GM13977 (cell line): ENCODE data around the gene OR8G1.

ENCODE experiments used
- DNase-seq: peaks from one replicate; pipeline ENCODE4 v3.0.0; 2012; ENCODE audit warnings: low spot score
- in situ Hi-C: fragments of 300-500 bp; cut with MboI; formaldehyde crosslinking; loops from one replicate; pipeline ENCODE4 v1.12.0; 2022; ENCODE audit warnings: low sequenced_read_pairs, low pct_unique_long_range_greater_than_20kb, mixed read lengths, inconsistent platforms; ENCODE audit not compliant: unreplicated experiment
- TF ChIP-seq, protein P1 (sequence below): IDR thresholded peaks from 2 replicates; pipeline ENCODE4 v1.5.1; 2012; ENCODE audit warnings: mild to moderate bottlenecking, control low read depth; ENCODE audit not compliant: insufficient read depth; ENCODE audit errors: extremely low read depth, missing control alignments

OR8G1 gene

DNA sequence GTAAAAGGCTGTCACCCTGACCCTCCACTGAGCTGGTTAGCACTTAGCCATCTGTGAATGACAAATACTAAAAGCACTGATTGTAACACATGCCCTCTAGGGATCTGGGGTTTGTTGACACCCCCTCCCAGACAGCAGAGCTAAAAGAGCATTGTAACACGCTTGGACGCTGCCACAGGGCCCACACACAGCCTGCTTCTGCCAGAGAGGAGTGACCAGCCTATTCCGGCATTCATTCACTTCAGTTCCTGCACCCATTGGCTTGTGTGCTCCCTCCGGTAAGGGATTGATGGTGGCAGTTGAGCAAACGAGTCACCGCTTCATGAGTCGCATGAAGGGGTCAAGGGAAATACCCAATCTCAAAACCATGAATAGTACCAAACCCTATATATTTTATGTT is 42.0 kb upstream of the OR8G1 start:
- DNase-seq = no peak
- in situ Hi-C loops = no loop called here
- TF ChIP-seq, protein P1, sequence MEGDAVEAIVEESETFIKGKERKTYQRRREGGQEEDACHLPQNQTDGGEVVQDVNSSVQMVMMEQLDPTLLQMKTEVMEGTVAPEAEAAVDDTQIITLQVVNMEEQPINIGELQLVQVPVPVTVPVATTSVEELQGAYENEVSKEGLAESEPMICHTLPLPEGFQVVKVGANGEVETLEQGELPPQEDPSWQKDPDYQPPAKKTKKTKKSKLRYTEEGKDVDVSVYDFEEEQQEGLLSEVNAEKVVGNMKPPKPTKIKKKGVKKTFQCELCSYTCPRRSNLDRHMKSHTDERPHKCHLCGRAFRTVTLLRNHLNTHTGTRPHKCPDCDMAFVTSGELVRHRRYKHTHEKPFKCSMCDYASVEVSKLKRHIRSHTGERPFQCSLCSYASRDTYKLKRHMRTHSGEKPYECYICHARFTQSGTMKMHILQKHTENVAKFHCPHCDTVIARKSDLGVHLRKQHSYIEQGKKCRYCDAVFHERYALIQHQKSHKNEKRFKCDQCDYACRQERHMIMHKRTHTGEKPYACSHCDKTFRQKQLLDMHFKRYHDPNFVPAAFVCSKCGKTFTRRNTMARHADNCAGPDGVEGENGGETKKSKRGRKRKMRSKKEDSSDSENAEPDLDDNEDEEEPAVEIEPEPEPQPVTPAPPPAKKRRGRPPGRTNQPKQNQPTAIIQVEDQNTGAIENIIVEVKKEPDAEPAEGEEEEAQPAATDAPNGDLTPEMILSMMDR = no peak

DNA sequence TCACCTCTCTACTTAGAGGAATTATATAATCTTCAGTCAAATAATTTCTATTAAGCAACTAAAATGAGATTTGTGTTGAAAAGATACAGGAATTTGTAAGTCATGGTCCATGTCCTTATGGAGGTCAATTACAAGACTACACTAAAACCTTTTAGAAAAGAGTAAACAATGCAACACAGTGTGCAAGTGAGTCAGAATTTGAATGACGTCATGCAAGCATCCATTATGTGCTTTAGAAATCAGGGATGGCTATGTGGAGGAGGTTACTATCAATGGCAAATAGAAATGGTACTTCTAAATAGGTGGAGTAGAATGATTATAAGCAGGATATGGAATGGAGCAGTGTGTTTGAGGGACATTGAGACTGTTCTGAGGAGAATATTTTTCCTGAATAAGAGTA is 41.2 kb upstream of the OR8G1 start:
- no peak for DNase-seq
- TF ChIP-seq, protein P1 = no peak
- in situ Hi-C loops = no loop called here

DNA sequence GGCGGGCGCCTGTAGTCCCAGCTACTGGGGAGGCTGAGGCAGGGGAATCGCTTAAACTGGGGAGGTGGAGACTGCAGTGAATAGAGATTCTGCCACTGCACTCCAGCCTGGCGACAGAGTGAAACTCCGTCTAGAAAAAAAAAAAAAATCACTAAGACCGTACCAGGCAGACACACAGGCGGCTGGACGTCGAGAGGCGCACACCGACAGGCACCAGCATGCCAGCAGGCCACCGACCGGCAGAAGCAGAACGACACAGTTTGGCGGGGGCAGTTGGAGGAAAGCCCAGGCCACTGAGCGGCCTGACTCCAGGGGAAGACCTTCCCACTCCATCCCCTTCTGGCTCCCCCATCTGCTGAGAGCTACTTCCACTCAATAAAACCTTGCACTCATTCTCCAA is 40.2 kb upstream of the OR8G1 start:
- no peak for DNase-seq
- in situ Hi-C loops = no loop called here
- TF ChIP-seq, protein P1 = no peak

DNA sequence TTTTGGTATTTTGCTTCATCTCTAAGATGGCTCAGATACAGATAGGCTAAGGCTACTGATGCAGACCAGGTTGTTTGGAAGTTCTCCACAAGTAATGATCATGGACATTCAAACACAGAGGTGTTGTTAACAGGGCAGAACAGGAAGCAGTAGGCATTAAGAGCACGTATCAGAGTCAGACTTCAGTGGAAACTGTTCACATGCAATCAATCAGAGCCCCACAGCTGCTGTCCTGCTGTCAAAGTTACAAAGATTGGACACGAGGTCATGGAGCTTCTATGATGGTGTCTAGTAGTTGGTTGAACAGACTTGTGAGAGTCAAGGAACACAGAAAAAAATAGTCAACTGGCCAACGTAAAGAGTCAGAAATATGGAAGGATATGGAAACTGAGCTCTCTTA is 37.9 kb upstream of the OR8G1 start:
- in situ Hi-C loops = no loop called here
- TF ChIP-seq, protein P1 = no peak
- DNase-seq = no peak

DNA sequence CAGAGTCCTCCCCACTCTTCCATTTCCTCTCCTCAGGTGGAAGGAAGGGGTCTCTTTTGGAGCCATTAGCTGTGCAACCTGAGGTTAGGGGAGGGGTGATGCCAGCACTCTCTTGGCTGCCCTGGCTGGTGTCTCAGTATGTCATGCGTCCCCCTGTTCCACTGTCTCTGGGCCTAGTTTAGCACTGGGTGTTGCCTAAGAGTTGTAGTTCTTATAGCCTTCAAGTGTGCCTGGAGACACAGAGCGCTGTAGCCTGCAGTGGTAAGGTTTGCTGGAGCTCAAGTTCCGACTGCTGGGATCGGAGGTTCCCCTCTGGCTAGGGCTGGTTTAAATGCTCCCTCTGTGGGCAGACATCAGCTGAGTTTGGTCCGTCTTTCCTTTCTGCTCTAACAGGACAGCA is 36.9 kb upstream of the OR8G1 start:
- TF ChIP-seq, protein P1 = no peak
- DNase-seq = no peak
- in situ Hi-C loops = no loop called here

DNA sequence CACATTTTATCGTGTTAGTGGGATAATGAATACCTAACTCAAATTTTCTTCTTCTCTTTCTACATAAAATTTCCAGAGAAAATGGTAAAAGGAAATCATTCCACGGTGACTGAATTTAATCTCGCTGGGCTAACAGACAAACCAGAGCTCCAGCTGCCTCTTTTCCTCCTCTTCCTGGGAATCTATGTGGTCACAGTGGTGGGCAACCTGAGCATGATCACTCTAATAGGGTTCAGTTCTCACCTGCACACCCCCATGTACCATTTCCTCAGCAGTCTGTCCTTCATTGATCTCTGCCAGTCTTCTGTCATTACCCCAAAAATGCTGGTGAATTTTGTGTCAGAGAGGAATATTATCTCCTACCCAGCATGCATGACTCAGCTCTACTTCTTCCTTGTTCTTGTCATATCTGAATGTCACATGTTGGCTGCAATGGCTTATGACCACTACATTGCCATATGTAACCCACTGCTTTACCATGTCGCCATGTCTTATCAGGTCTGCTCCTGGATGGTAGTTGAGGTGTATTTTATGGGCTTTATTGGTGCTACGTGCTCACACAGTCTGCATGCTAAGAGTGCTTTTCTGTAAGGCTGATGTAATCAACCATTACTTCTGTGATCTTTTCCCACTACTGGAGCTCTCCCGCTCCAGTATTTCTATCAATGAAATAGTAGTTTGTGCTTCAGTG is 33.6 kb upstream of the OR8G1 start:
- TF ChIP-seq, protein P1 = no peak
- in situ Hi-C loops = no loop called here
- DNase-seq = no peak
